Esophagus (tissue), 2 donors: Measurements from ENCODE around the gene TBC1D7. TPM values are rescaled to one million over a fixed set of nuclear protein-coding genes. Genes with fewer than 3 reads are reported as not detected.

Source experiments
- H3K27ac ChIP-seq, 2 donors: one replicate each; pipeline ENCODE4 v1.5.1; 2013; ENCODE audit warnings: low read depth in 2 of 2, mild to moderate bottlenecking in 2 of 2, inconsistent platforms in 1 of 2, low read length in 1 of 2, moderate library complexity in 1 of 2
- H3K27me3 ChIP-seq, 2 donors: one replicate each; pipeline ENCODE4 v1.6.1; 2013; ENCODE audit warnings: low read length in 2 of 2, control low read depth in 1 of 2, mild to moderate bottlenecking in 1 of 2; ENCODE audit not compliant: insufficient read depth in 2 of 2, control insufficient read depth in 1 of 2
- H3K36me3 ChIP-seq, 2 donors: one replicate each; pipeline ENCODE4 v1.6.1; 2013; ENCODE audit warnings: low read length in 1 of 2; ENCODE audit not compliant: control insufficient read depth in 2 of 2, insufficient read depth in 2 of 2
- H3K4me1 ChIP-seq, 2 donors: one replicate each; pipeline ENCODE4 v1.6.1; 2013; ENCODE audit warnings: low read length in 1 of 2; ENCODE audit not compliant: control insufficient read depth in 2 of 2, insufficient read depth in 2 of 2
- H3K4me3 ChIP-seq, 2 donors: one replicate each; pipeline ENCODE4 v1.5.1; 2013; ENCODE audit warnings: low read length in 2 of 2, mild to moderate bottlenecking in 2 of 2, low read depth in 1 of 2, moderate library complexity in 1 of 2
- H3K9me3 ChIP-seq, 2 donors: one replicate each; pipeline ENCODE4 v1.6.1; 2013; ENCODE audit warnings: mild to moderate bottlenecking in 2 of 2, low read depth in 1 of 2, low read length in 1 of 2, moderate library complexity in 1 of 2; ENCODE audit not compliant: control insufficient read depth in 2 of 2, insufficient read depth in 1 of 2
- WGBS, 2 donors: extraction: QIAGEN DNeasy Blood & Tissue Kit; methylation state at CpG; one replicate each; pipeline ENCODE4 v1.1.7; 2013; 5-methylcytosine and 5-hydroxymethylcytosine counted together
- polyA plus RNA-seq, 2 donors: library from polyadenylated mRNA; stranded (reverse); fragments of 200-250 nt; gene quantifications; one replicate each; pipeline ENCODE4 v1.2.3, GENCODE V29; 2013
- donor health status: healthy with polysubstance abuse.
- donor health status: Bipolar disorder and iron deficiency.

The TBC1D7 gene
- polyA plus RNA-seq, 2 donors = 7.7 to 16.9 TPM

DNA sequence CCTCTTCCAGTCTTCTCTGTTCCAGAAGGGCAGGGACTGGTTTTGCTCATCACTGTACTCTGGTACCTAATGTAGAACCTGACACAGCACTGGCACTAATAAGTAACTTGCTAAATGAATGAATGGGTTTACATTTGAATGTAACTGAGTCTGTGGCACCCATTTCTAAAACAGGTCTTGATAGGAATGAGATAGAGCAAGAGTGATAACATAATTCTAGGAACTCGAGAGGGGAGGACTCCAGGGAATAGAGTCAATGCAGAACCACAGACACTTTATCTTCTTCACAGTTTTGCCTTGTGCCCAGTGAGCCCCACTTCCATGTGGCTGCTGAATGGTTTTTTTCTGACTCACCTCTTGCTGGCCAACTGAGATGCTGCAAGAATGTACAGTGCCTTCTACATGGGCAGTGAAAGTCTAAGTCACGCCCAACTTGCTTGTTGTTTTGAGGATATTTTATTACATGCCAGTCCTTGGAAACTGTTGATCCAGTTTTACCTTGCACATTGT lies 61.1 kb downstream of the TBC1D7 start:
- H3K27me3 ChIP-seq = no peaks in the 10 kb centered on the region
- H3K36me3 ChIP-seq = no peaks in the 10 kb centered on the region
- no peak overlapping the region for H3K4me3 ChIP-seq
- no peak overlapping the region for H3K27ac ChIP-seq
- 83 to 92% methylated on average over 2 of the region's 2 CpGs for WGBS, 2 donors
- no peaks in the 10 kb centered on the region for H3K4me1 ChIP-seq
- no peaks in the 10 kb centered on the region for H3K9me3 ChIP-seq

DNA sequence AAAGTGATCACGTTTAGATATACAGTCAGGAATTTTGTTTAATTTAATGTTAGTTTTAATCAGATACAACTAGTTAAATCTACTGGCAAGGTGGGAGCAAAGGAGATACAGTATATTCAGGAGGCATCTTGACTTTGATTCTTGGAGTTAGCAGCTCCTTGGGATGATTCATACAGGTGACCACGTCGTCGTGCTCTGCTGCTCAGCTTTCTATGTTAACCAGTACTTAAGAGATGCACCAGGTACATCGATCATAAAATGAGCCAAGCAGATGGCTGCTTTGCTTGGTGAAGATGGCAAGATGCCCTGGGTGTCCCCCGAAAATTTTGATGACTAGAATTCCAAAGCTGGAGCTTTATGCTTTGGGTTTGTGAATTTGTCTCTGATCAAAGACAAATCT lies 64.7 kb downstream of the TBC1D7 start:
- H3K9me3 ChIP-seq = no peaks in the 10 kb centered on the region
- no peaks in the 10 kb centered on the region for H3K4me1 ChIP-seq
- H3K36me3 ChIP-seq = no peaks in the 10 kb centered on the region
- WGBS, 2 donors = 87 to 91% methylated on average over 6 of the region's 6 CpGs
- H3K4me3 ChIP-seq = no peak overlapping the region
- no peaks in the 10 kb centered on the region for H3K27me3 ChIP-seq
- H3K27ac ChIP-seq = no peak overlapping the region

DNA sequence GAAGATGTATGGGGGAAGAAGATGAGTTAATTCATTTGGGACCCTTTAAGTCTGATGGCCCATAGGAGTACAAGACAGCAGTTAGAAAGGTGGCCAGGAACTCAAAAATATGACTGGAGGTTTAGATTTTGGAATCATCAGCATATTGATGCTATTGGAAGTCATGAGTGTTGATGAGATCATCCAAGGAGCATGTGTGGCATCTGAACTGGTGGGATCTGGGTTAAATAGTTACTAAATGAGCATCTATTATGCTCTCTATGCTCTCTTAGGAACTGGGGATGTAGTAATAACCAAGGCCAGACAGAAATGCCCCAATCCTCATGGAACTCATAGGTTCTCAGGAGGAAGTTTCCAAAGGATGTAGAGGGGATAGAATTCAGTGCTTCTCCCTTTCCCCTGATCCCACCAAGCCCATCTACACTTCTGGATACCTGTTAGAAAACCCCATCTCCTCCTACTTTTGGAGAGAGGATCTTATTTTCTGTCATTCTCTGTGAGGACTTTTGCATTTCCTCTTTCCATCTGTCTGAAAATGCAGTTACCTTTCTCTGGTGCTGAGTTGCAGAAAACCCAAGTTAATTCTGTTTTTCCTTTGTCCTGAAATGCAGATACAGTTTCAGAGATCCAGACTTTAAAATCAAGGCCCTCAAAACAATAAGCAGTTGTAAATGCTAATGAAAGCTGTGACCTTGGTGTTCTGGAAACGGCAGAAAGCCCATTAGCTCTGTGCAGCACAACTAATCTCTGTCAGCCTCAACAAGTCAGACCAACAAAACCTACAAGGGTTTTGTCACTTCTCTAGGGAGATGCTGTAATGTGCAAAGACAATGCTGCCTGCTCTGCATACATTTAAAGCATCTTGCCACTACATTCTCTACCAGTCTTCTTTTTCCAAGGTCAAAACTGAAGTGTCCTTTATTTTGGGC lies 65.8 kb downstream of the TBC1D7 start:
- WGBS, 2 donors = 47 to 50% methylated on average over 1 of the region's 1 CpG
- no peaks in the 10 kb centered on the region for H3K9me3 ChIP-seq
- H3K4me1 ChIP-seq = no peaks in the 10 kb centered on the region
- no peaks in the 10 kb centered on the region for H3K36me3 ChIP-seq
- no peaks in the 10 kb centered on the region for H3K27me3 ChIP-seq
- H3K4me3 ChIP-seq = no peak overlapping the region
- no peak overlapping the region for H3K27ac ChIP-seq

DNA sequence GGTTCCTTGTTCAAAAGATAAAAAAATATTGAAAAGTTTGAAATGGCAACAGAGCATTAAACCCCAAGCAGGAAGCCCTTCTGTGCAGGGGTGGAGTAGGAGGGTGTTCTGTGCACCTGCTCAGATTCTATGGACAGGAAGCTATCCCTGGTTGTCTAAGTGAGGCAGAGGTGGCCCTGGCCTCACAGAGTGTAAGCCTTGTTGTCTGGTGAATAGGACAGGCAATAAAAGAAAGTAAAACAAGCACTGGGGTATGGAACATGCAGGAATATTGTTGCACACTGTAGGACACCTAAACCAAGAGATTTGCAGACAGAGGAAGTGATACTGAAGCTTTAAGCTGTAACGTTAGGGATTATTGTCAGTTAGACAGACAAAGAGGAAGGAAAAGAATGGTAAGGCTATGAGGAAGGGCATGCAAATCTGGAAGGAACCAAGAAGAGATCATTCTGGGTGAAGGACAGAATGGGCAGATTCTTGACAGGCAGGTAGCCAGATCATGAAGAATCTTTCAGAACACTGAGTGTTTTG lies 66.8 kb downstream of the TBC1D7 start:
- Histone ChIP-seq H3K27ac (no peak overlapping the region), H3K9me3 (no peaks in the 10 kb centered on the region), H3K36me3 (no peaks in the 10 kb centered on the region), H3K4me1 (no peaks in the 10 kb centered on the region), H3K4me3 (no peak overlapping the region), H3K27me3 (no peaks in the 10 kb centered on the region)
- 61 to 73% methylated on average over 1 of the region's 1 CpG for WGBS, 2 donors

DNA sequence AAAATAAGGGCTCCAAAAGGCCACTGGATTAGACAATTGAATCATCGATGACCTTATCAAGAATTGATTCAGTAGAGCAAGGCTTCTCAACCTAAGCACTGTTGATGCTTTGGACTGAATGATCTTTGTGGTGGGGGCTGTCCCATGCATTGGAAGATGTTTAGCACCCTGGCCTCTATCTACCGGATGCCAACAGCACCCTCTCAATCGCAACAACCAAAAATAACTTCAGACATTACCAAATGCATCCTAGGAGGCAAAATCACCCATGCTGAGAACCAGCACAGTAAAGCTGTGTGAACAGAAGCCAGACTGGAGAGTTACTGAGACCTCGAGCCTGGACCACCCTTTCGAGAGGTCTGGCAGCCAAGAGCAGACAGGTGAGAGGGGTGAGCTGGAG lies 67.5 kb downstream of the TBC1D7 start:
- WGBS, 2 donors = 82 to 90% methylated on average over 5 of the region's 5 CpGs
- Histone ChIP-seq H3K9me3 (no peaks in the 10 kb centered on the region), H3K4me3 (no peak overlapping the region), H3K27me3 (no peaks in the 10 kb centered on the region), H3K36me3 (no peaks in the 10 kb centered on the region), H3K27ac (no peak overlapping the region), H3K4me1 (no peaks in the 10 kb centered on the region)

DNA sequence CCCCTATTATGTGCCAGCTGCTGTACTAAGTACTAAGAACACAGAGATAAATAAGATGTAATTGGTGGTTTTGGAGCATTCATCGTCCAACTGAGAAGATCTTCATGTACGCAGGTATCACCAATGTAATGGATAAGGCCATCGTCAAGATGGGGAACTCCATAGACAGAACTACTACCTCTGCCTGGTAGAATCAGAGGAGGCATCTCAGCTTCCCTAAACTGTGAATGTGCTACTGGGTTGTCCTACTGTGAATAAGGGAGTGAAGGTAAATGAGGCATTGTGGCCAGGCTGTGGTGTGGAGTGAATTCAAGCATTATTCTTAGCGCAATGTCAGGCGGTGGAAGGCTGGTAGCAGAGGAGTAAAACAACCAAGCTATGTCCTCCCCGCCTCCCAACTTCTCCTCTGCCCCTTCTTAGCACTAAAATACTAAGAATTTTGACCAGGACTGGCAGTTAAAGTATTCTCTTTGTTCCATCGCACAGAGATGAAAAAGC lies 68.2 kb downstream of the TBC1D7 start:
- WGBS, 2 donors = 82 to 90% methylated on average over 7 of the region's 7 CpGs
- no peak overlapping the region for H3K4me3 ChIP-seq

DNA sequence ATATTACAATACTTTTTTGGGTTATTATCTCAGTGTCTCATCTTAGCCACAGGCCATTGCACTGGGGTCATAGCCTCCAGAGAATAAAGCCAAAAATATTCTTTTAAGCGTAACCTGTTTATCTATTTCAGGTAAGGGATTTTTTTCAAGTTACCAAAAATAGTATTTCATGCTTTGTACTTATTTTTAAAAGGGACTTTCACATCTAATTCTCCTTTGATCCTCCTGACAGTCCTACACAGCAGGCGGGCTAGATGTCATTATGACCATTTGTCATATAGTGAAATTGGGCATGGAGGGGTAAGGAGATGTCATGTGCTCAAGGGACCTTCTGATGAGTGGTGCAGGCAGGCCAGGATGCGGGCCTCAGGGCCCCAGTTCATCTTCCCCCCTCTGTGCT lies 68.9 kb downstream of the TBC1D7 start:
- Histone ChIP-seq H3K4me3 (no peak overlapping the region), H3K4me1 (no peaks in the 10 kb centered on the region), H3K9me3 (peaks cover 0 to 3% of the 10 kb centered on the region in 2 donors), H3K27ac (no peak overlapping the region), H3K36me3 (no peaks in the 10 kb centered on the region), H3K27me3 (no peaks in the 10 kb centered on the region)
- 85 to 90% methylated on average over 3 of the region's 3 CpGs for WGBS, 2 donors

More for the DNA sequence above, 68.2 kb downstream of the TBC1D7 start:
- H3K4me1 ChIP-seq = no peaks in the 10 kb centered on the region
- H3K36me3 ChIP-seq = no peaks in the 10 kb centered on the region
- H3K27me3 ChIP-seq = no peaks in the 10 kb centered on the region
- H3K27ac ChIP-seq = no peak overlapping the region
- peaks cover 0 to under 1% of the 10 kb centered on the region in 2 donors for H3K9me3 ChIP-seq

DNA sequence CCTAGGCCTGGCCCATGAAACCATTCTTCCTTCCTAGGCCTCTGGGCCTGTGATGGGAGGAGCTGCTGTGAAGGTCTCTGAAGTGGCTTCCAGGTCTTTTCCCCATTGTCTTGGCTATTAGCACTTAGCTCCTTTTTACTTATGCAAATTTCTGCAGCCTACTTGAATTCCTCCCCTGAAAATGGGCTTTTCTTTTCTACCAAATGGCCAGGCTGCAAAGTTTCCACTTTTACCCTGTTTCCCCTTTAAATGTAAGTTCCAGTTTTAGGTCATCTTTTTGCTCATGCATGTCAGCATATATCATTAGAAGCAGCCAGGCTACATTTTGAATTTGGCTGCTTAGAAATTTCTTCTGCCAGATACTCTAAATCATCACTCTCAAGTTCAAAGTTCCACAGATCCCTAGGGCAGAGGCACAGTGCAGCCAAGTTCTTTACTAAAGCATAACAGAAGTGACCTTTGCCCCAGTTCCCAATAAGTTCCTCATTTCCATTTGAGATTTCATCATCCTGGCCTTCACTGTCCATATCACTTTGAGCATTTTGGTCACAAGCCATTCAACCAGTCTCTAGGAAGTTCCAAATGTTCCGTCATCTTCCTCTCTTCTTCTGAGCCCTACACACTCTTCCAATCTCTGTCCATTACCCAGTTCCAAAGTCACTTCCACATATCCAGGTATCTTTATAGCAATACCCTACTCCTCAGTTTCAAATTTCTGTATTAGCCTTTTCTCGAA lies 71.9 kb downstream of the TBC1D7 start:
- H3K36me3 ChIP-seq = no peaks in the 10 kb centered on the region
- H3K27ac ChIP-seq = no peak overlapping the region
- H3K9me3 ChIP-seq = peaks cover 0 to 3% of the 10 kb centered on the region in 2 donors
- H3K4me3 ChIP-seq = no peak overlapping the region
- H3K4me1 ChIP-seq = no peaks in the 10 kb centered on the region
- no peaks in the 10 kb centered on the region for H3K27me3 ChIP-seq
- 90 to 91% methylated on average over 2 of the region's 2 CpGs for WGBS, 2 donors
